ENCODE measurements around the gene ACOX1. TPM values are rescaled to one million over a fixed set of nuclear protein-coding genes. Genes with fewer than 3 reads are reported as not detected.

ACOX1 gene
- total RNA-seq, 3 donors from 2014 or later = 29.6 to 36.5 (median 32.7) TPM

DNA sequence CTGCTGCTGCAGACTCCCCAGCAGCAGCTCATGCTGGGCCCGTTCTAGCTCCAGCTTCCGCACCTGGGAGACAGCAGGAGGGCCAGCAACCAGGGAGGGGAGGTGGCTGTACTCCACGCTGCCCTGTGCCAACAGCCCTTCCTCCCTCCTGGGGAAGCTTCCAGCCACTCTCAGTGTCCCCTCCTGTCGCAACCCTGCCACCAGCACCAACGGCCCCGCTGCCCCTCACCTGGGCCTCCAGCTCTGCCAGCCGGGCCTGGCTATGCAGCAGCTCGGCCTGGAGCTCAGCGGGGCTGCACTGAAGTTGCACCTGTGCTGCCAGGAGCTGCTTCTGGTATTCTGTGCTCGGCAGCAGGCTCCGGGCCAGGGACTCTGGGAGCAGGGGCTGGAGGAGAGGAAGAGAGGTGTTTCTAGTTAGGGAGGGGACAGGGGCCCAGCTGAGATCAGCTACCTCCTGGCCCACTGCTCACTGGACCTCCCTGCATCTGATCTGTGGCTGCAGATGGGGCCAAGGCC lies 58.9 kb downstream of the ACOX1 start:
- peaks cover 3% of the 10 kb centered on the region for H3K4me1 Mint-ChIP-seq (ENCODE audit: low read depth)
- DNase-seq (no peak), ATAC-seq (no peak)
- H3K27me3 Mint-ChIP-seq (ENCODE audit: low read depth) = no peaks in the 10 kb centered on the region
- no peak overlapping the region for H3K4me3 Mint-ChIP-seq
- peaks cover 4% of the 10 kb centered on the region for H3K36me3 Mint-ChIP-seq (ENCODE audit: insufficient read depth)
- no peaks in the 10 kb centered on the region for H3K9me3 Mint-ChIP-seq

DNA sequence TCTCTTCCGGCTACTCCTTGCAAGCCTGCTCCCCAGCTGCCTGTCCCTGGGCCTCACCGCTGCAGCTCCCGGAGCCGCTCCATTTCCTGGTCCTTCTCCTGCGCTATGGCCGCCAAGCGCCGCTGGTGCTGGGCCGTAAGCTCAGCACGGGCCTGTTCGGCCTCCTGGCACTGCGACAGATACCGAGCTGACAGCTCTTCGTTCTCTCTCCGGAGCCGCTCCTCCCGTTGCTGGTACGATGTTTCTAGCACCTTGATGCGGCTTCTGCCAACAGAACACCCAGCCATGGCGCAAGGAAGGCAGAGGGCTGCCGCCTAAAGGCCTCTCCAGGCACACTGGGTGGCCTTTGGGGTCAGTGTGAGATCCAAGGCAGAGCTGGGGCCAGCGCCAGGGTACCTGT lies 59.4 kb downstream of the ACOX1 start:
- H3K36me3 Mint-ChIP-seq (ENCODE audit: insufficient read depth) = peaks cover 4% of the 10 kb centered on the region
- H3K4me1 Mint-ChIP-seq (ENCODE audit: low read depth) = peaks cover 3% of the 10 kb centered on the region
- no peak overlapping the region for H3K4me3 Mint-ChIP-seq
- DNase-seq = no peak
- no peak for ATAC-seq
- H3K27me3 Mint-ChIP-seq (ENCODE audit: low read depth) = no peaks in the 10 kb centered on the region
- H3K9me3 Mint-ChIP-seq = no peaks in the 10 kb centered on the region

DNA sequence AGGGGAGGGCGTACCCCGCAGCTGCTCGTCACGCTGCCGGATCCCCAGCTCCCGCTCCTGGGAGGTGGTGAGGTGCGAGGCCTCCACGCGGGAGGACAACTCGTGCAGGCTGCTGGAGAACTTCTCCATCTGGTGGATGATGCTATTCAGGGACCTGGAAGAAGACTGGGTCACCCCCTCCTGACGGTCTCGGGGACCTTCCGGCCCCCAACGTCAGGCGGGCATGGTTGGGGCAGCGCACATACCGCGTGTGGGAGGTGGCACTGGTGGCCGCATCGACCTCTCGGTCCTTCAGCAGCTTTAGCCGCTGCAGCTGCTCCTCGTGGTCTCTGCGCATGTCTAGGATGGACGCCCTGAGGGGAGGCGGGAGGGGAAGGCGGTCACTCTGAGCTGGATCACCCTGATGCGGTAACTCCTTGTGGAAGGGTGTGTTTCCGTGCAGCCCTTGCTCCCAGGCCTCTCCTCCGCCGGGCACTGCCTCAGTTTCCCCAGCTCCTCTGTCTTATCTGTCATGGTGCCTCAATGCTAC lies 61.0 kb downstream of the ACOX1 start:
- ATAC-seq = no peak
- H3K9me3 Mint-ChIP-seq = no peaks in the 10 kb centered on the region
- H3K4me3 Mint-ChIP-seq = no peak overlapping the region
- H3K27me3 Mint-ChIP-seq (ENCODE audit: low read depth) = no peaks in the 10 kb centered on the region
- H3K4me1 Mint-ChIP-seq (ENCODE audit: low read depth) = peaks cover 3% of the 10 kb centered on the region
- H3K36me3 Mint-ChIP-seq (ENCODE audit: insufficient read depth) = peaks cover 6% of the 10 kb centered on the region
- DNase-seq = no peak

DNA sequence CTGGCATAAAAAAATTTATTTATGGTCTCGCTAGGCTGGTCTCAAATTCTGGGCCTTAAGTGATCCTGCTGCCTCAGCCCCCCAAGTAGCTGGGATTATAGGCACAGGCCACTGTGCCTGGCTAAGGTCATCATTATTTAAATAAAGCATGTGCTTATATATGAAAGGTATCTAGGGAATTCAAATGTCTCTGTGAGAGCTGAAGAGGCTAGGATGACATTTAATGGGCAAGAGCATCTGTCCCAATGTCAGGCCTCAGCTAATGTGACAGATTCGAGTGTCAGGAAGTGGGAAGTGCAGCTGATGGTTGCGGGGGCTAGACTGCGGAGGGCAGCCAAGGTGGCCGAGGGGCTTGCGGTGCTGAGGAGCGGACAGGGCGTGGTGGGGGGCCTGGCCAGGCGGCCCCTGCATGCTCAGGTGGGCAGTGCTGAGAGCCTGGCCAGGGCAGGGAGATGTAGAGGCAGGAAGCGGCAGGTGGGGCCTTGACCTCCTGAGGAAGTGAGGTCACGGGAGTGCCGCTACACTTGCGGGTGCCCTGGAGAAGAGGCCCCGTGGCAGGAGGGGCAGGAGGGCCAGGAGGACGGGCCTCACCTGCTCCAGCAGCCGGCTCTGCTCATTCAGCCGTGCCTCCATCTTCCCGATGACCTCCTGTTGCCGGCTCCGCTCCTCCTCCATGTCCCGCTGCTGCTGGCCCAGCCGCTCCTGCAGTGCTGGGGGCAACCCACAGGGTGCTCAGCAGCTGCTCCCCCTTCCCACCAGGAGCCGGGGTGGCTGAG lies 61.6 kb downstream of the ACOX1 start:
- H3K4me1 Mint-ChIP-seq (ENCODE audit: low read depth) = peaks cover 3% of the 10 kb centered on the region
- ATAC-seq = no peak

DNA sequence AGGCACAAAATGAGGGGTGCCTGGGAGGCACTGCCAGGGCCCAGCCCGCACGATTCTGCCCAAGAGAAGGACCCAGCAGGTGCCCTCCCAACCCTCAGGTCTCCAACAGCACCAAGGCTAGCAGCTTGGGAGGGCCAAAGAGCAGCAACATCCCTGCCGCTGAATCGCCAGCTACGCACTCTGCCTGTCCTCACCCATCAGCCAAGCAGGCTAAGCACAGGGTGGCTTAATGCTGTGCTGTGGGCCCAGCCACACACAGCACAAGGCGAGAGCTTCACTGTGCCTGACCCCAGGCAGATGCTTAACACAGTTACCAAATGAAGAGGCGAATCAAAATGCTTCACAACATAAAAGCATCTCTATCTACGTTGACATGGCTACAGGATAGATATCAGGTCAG lies 63.7 kb downstream of the ACOX1 start:
- Mint-ChIP-seq H3K4me3 (no peak overlapping the region), H3K9me3 (no peaks in the 10 kb centered on the region), H3K4me1 (ENCODE audit: low read depth) (peaks cover 3% of the 10 kb centered on the region), H3K27me3 (ENCODE audit: low read depth) (no peaks in the 10 kb centered on the region), H3K36me3 (ENCODE audit: insufficient read depth) (peaks cover 4% of the 10 kb centered on the region)
- ATAC-seq (no peak), DNase-seq (no peak)

More for the DNA sequence above, 61.6 kb downstream of the ACOX1 start:
- Mint-ChIP-seq H3K27me3 (ENCODE audit: low read depth) (no peaks in the 10 kb centered on the region), H3K4me3 (no peak overlapping the region), H3K36me3 (ENCODE audit: insufficient read depth) (peaks cover 6% of the 10 kb centered on the region), H3K9me3 (no peaks in the 10 kb centered on the region)
- DNase-seq = no peak

DNA sequence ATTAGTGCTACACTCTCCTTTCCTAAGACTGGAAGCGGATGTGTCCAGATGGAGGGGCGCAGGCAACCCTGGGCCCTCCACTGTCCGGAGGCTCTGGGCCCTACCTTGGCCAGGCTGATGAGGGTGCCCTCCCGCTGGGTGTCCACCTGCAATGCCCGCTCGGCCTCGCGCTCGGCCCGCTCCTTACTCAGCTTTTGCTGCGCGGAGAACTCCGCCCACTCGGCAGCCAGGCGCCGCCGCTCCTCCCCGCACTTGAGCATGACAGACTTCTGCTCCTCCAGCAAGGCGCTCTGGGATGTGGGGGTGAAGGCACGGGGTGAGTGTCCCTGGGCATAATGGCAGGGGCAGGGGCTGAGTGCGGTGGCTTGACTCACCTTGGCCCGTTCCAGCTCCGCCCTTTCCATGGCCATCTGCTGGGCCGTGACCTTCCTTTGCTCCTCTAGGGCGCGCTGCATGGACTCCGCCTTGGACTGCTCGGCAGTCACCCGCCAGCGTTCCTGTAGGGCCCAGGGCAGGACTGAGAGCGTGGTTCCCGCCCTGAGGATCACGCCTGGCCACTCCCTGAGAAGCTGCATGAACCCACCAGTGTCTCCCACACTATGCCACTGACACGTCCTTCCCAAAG lies 64.2 kb downstream of the ACOX1 start:
- no peaks in the 10 kb centered on the region for H3K27me3 Mint-ChIP-seq (ENCODE audit: low read depth)
- no peaks in the 10 kb centered on the region for H3K9me3 Mint-ChIP-seq
- peaks cover 6% of the 10 kb centered on the region for H3K4me1 Mint-ChIP-seq (ENCODE audit: low read depth)
- no peak for ATAC-seq
- peaks cover 4% of the 10 kb centered on the region for H3K36me3 Mint-ChIP-seq (ENCODE audit: insufficient read depth)
- H3K4me3 Mint-ChIP-seq = no peak overlapping the region
- DNase-seq = no peak

DNA sequence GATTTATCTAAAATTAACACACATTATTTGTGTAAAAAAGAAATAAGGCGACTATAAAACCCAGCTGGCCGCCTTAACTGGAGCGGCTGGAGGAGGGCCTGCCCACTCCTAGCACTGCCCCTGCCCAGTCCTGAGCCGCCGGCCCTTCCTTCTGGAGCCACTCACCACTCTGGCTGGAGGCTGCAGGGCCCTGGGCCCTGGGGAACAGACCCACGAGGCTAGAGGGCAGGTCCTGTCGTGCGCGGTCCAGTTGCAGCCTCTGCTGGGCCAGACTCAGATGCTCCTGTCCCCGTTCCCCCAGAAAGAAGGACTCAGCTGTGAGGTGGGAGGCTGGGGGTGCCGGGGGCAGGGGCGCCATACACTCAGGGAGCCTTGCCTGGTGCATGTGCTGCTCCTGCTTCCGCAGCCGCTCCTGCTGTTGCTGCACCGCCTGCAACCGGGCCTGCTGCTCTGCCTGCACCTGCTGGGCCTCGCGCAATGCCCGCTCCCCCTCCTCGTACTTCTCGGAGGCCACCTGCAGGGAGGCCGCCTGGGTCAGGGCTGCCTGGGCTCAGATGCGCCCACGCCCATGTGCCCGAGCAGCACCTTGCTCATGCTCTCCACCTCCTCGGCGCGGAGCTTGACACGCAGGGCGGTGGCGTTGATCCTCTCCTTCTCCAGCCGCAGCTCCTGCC lies 65.3 kb downstream of the ACOX1 start:
- peaks cover 6% of the 10 kb centered on the region for H3K4me1 Mint-ChIP-seq (ENCODE audit: low read depth)
- no peaks in the 10 kb centered on the region for H3K9me3 Mint-ChIP-seq
- no peak for DNase-seq
- no peaks in the 10 kb centered on the region for H3K27me3 Mint-ChIP-seq (ENCODE audit: low read depth)
- H3K36me3 Mint-ChIP-seq (ENCODE audit: insufficient read depth) = peaks cover 4% of the 10 kb centered on the region
- H3K4me3 Mint-ChIP-seq = no peak overlapping the region
- no peak for ATAC-seq

DNA sequence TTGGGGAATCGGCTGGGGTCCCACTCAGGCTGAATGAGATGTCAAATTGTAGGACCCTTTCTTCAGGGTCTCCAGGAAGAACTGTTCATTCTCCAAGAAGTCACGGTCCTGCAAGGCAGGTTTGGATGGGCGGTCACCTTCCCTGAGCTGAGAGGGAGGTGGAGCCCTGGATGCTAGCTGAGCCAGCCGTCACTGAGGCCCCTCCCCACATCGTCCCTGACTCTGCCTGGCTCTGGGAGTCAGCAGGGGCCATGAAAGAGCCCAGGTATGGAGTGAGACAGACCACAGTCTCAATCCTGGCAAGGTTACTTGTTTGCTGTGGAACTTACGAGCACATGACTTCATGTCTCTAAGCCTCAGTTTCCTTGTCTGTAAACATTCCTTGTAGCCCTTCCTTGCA lies 68.3 kb downstream of the ACOX1 start:
- Mint-ChIP-seq H3K27me3 (ENCODE audit: low read depth) (no peaks in the 10 kb centered on the region), H3K9me3 (no peaks in the 10 kb centered on the region), H3K36me3 (ENCODE audit: insufficient read depth) (peaks cover 2% of the 10 kb centered on the region), H3K4me1 (ENCODE audit: low read depth) (peaks cover 6% of the 10 kb centered on the region), H3K4me3 (no peak overlapping the region)
- ATAC-seq (no peak), DNase-seq (no peak)

DNA sequence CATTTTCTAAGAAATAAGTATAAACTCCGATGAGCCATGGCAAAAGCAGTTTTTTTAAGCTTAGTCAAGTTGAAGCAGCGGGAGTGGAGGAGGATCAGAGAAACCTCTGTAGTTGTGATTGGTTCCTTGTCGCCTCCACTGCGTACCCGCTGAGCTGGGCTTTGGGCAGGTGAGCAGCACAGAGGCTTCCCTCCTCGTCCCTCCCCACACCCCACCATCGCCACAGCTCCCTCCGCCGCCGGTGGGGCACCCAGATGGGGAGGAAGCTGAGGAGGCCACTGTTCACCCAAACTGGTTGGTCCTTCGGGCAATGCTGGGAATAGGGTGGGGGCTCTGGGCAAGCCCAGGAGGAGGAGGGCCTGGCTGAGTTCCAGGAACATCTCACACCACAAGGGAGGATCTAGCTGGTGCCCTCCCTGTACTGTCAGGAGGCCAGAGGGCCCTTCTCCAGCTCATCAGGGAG lies 69.1 kb downstream of the ACOX1 start:
- ATAC-seq (no peak), DNase-seq (no peak)
- peaks cover 6% of the 10 kb centered on the region for H3K4me1 Mint-ChIP-seq (ENCODE audit: low read depth)
- H3K27me3 Mint-ChIP-seq (ENCODE audit: low read depth) = no peaks in the 10 kb centered on the region
- peaks cover 2% of the 10 kb centered on the region for H3K36me3 Mint-ChIP-seq (ENCODE audit: insufficient read depth)
- no peaks in the 10 kb centered on the region for H3K9me3 Mint-ChIP-seq
- no peak overlapping the region for H3K4me3 Mint-ChIP-seq

DNA sequence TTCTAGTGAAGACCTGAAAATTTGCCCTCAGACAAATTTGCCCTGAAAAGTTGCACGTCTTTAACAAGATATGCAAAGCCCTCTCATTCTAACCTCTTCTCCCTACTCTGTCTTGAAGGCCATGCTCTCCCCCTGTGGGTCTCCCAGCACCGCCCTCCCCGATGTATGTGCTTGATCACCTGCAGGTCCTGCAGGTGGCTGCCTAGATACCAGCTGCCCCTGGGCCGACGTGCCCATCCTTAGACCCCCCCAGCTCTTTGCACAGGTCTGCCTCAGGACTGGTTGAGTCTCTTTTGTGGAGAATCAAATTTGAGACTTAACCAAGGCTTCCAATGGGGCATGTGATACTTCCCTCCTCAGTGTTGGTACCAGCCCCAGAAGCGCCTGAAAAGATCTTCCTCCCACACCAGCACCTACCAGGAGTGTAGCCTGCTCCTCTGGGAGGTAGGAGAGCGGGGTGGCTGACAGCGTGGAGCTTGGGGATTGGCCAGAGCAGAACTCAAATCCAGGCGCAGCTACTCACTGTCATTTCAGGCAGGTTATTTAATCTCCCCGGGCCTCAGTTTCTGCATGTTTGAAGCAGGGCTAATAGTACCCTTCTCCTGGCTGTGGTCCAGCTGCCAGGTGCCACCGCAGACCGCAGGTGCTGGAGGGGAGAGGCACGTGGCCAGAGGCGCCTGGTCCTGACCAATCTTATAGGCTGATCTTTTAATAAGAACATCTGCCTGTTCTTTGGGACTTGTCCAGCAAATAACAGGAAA lies 69.7 kb downstream of the ACOX1 start:
- Mint-ChIP-seq H3K4me1 (ENCODE audit: low read depth) (peaks cover 6% of the 10 kb centered on the region), H3K9me3 (no peaks in the 10 kb centered on the region), H3K4me3 (no peak overlapping the region), H3K27me3 (ENCODE audit: low read depth) (no peaks in the 10 kb centered on the region), H3K36me3 (ENCODE audit: insufficient read depth) (peaks cover under 1% of the 10 kb centered on the region)
- no peak for DNase-seq
- no peak for ATAC-seq

DNA sequence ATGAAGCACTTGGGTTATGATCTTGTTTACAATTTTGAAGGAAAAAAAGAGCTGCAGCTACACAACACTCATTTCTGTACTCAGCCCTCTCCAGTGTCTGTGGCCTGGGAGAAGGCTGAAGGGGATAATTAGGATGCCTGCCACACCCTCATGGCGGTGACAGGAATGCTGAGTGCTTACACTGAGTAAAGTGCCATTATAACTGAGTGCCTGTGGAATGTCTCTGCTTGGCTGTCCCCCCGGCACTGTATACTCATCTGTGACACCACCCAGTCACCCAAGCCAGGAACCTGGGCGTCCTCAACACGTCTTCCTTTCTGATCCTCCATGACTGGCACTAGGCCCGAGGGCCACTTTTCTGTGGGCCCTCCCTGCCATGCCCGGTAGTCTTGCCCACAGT lies 70.8 kb downstream of the ACOX1 start:
- peaks cover 10% of the 10 kb centered on the region for H3K4me1 Mint-ChIP-seq (ENCODE audit: low read depth)
- H3K27me3 Mint-ChIP-seq (ENCODE audit: low read depth) = no peaks in the 10 kb centered on the region
- no peaks in the 10 kb centered on the region for H3K9me3 Mint-ChIP-seq
- peaks cover 2% of the 10 kb centered on the region for H3K36me3 Mint-ChIP-seq (ENCODE audit: insufficient read depth)
- no peak overlapping the region for H3K4me3 Mint-ChIP-seq
- ATAC-seq (no peak), DNase-seq (no peak)

DNA sequence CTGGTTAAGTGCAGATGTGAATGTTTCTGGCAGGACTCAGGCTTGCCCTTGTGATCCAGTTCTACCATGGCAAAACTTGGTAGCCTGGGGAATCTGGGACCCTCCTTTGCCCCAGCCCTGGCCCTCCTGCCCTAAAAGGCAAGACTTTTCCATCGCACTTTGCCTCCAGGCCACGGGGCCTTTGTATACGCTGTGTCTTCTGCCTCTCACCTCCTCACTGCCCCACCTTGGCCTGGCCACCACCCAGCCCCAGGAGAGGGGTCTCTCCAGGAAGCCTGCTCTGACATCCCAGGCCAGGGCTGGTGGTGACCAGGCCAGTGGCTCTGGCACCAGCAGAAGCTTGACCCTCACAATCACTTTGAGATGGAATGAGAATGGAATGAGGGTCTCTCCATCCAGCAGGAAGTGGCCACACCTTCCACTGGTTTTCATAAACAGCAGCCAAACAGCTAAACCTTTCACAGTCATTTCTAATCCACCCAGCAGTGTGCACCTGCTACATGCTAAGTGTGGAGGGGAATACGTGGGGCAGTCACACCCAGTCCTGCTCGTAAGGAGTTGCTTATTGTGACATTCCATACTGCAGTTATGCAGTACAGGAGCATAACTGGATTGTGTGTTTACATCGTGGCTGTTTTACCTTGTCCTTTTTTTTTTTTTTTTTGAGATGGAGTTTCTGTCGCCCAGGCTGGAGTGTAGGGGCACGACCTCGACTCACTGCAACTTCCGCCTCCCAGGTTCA lies 72.7 kb downstream of the ACOX1 start:
- DNase-seq (no peak), ATAC-seq (no peak)
- Mint-ChIP-seq H3K9me3 (no peaks in the 10 kb centered on the region), H3K36me3 (ENCODE audit: insufficient read depth) (peaks cover 5% of the 10 kb centered on the region), H3K4me1 (ENCODE audit: low read depth) (peaks cover 10% of the 10 kb centered on the region), H3K4me3 (peak overlapping the region; percentile 48), H3K27me3 (ENCODE audit: low read depth) (no peaks in the 10 kb centered on the region)

DNA sequence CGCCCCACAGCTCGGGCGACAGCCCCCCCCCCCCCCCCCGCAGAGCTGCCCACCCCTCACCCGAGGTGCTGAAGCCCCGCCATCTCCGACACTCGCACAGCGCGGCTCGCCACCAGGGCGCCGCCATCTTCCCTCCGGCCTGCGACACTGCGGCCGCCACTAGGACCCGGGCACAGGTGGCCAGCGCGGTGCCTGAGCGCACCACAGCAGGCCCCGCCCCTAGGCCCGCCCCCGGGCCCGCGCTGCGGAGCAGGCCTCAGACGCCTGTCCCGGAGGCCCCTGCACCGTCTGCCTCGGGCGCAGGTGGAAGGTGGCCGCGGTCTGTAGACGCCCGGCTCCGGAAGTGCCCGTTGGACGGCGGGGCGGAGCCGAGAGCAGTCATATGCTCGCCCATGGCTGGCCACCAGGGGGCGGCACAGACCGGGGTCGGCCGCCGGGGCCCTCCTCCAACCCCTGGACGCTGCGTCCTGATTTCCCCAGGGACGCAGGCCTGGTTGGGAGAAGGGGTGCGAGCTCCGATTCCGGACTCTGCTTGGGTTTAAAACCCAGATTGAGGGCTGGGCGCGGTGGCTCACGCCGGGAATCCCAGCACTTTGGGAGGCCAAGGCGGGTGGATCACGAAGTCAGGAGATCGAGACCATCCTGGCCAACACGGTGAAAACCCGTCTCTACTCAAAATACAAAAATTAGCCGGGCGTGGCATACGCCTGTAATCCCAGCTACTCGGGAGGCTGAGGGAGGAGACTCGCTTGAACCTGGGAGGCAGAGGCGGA lies 74.0 kb downstream of the ACOX1 start, which contains the start of gene MRPL38:
TSS of gene MRPL38 (minus strand) at position 136 of the 773 bp plus-strand sequence. CDS start at position 127, 9 bp downstream.
- H3K36me3 Mint-ChIP-seq (ENCODE audit: insufficient read depth) = peaks cover 10% of the 10 kb centered on the region
- H3K9me3 Mint-ChIP-seq = no peaks in the 10 kb centered on the region
- ATAC-seq = peak; percentile 97 to 98
- DNase-seq = peak; percentile 89
- no peaks in the 10 kb centered on the region for H3K27me3 Mint-ChIP-seq (ENCODE audit: low read depth)
- peak within 1 kb of the TSS; percentile 95 for H3K4me3 Mint-ChIP-seq
- peaks cover 8% of the 10 kb centered on the region for H3K4me1 Mint-ChIP-seq (ENCODE audit: low read depth)

All from activated T-cell treated with anti-CD3 and anti-CD28 coated beads, Interleukin-2, amount 50 U/mL, for 4 hours (primary cell).